Testis (tissue), 2 donors: ENCODE data around the gene PLCXD3.

Experiments
- POLR2A ChIP-seq: fragments of 450-650 bp; IDR thresholded peaks from one replicate; pipeline ENCODE4 v1.6.1; 2017; ENCODE audit warnings: antibody characterized with exemption, mild to moderate bottlenecking, moderate library complexity
- TF ChIP-seq, protein P1 (sequence below), 3 experiments: fragments of 450-650 bp in 2 of 3; fragments of 200-600 bp in 1 of 3; sonication (generic) in 1 of 3; IDR thresholded peaks; one replicate each; pipeline ENCODE4 v1.5.1; 2016 to 2019; ENCODE audit warnings: antibody characterized with exemption in 3 of 3, mild to moderate bottlenecking in 2 of 3, moderate library complexity in 1 of 3

DNA sequence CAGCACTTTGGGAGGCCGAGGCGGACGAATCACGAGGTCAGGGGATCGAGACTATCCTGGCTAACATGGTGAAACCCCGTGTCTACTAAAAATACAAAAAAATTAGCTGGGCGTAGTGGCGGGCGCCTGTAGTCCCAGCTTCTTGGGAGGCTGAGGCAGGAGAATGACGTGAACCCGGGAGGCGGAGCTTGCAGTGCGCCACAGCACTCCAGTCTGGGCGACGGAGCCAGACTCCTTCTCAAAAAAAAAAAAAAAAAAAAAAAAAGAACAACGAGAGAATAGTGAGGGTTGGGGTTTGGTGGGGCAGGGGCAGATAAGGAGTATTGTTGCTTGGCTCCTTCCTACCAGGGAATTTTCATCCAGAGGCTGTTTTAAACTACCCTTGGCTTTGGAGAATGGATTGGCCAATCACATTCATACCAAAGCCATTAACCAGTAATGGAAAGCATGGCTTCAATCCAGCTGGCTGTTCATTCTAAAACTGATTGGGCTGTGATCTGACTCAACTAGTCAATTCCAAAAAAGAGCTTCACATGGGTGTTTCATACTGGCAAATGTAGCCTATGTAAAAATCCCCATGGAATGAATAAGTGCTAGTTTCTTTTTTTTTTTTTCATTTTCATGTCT, 64.4 kb downstream of the PLCXD3 start:
- TF ChIP-seq POLR2A: no peak
- TF ChIP-seq, protein P1, sequence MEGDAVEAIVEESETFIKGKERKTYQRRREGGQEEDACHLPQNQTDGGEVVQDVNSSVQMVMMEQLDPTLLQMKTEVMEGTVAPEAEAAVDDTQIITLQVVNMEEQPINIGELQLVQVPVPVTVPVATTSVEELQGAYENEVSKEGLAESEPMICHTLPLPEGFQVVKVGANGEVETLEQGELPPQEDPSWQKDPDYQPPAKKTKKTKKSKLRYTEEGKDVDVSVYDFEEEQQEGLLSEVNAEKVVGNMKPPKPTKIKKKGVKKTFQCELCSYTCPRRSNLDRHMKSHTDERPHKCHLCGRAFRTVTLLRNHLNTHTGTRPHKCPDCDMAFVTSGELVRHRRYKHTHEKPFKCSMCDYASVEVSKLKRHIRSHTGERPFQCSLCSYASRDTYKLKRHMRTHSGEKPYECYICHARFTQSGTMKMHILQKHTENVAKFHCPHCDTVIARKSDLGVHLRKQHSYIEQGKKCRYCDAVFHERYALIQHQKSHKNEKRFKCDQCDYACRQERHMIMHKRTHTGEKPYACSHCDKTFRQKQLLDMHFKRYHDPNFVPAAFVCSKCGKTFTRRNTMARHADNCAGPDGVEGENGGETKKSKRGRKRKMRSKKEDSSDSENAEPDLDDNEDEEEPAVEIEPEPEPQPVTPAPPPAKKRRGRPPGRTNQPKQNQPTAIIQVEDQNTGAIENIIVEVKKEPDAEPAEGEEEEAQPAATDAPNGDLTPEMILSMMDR (IDR thresholded peaks at IDR 0.05): no peak
